IMR-90 (cell line): ENCODE measurements around the gene OR2V2. TPM values are rescaled to one million over a fixed set of nuclear protein-coding genes. Genes with fewer than 3 reads are reported as not detected.
A peak's percentile ranks its signal among the peaks of the same experiment; 100 is the strongest.

Experiments
- ATAC-seq: fragments of 200-7000 bp; cut with Tn5 transposase; 2 replicates; pipeline ENCODE4 v1.9.1; 2020; ENCODE audit warnings: low read depth, mild to moderate bottlenecking, moderate library complexity
- BruUV-seq: library from RNA; stranded (reverse); fragments of 400-500 nt; replicated peaks from 2 replicates; lab custom pipeline; 2021; lab: Mats Ljungman, UMichigan
- CTCF ChIA-PET: fragments of 300-600 bp; formaldehyde crosslinking; extraction: SDS; loops from one replicate; lab custom pipeline; 2021; ENCODE audit warnings: antibody characterized with exemption; lab: Yijun Ruan, JAX
- POLR2A ChIA-PET: fragments of 300-600 bp; sonication (Branson Sonifier 250); formaldehyde crosslinking; loops from one replicate; lab custom pipeline; 2022; ENCODE audit warnings: antibody characterized with exemption; ENCODE audit not compliant: unreplicated experiment; lab: Charles Lee
- DNase-seq: peaks from one replicate; pipeline ENCODE4 v3.0.0; 2013
- H2AFZ ChIP-seq: replicated peaks from 2 replicates; pipeline ENCODE3; 2013; ENCODE audit warnings: low read length, mild to moderate bottlenecking; ENCODE audit not compliant: poor library complexity
- H2AK5ac ChIP-seq: 2 replicates; pipeline ENCODE4 v1.6.1; 2013; ENCODE audit warnings: low read depth, low read length, inconsistent platforms
- H2AK9ac ChIP-seq: replicated peaks from 2 replicates; pipeline ENCODE3; 2013; ENCODE audit warnings: mild to moderate bottlenecking, low read depth, low read length, moderate library complexity; ENCODE audit not compliant: poor library complexity
- H2BK120ac ChIP-seq: 2 replicates; pipeline ENCODE4 v1.6.1; 2013; ENCODE audit warnings: low read depth, low read length, inconsistent platforms
- H2BK15ac ChIP-seq: 3 replicates; pipeline ENCODE4 v1.6.1; 2013; ENCODE audit warnings: low read depth, low read length, inconsistent platforms
- H2BK20ac ChIP-seq: 2 replicates; pipeline ENCODE4 v1.6.1; 2013; ENCODE audit warnings: low read depth, mild to moderate bottlenecking, inconsistent platforms, low read length, moderate library complexity
- H2BK5ac ChIP-seq: 2 replicates; pipeline ENCODE4 v1.6.1; 2013; ENCODE audit warnings: mild to moderate bottlenecking, low read depth, low read length, inconsistent platforms; ENCODE audit not compliant: poor library complexity, severe bottlenecking
- H3K14ac ChIP-seq: replicated peaks from 2 replicates; pipeline ENCODE4 v1.6.1; 2013; ENCODE audit warnings: low read depth, low read length, inconsistent platforms
- H3K18ac ChIP-seq: 2 replicates; pipeline ENCODE4 v1.6.1; 2013; ENCODE audit warnings: low read depth, low read length, control low read depth
- H3K23ac ChIP-seq: 2 replicates; pipeline ENCODE4 v1.6.1; 2013; ENCODE audit warnings: low read depth, low read length, inconsistent platforms
- H3K27ac ChIP-seq: 2 replicates; pipeline ENCODE4 v1.5.1; 2013; ENCODE audit warnings: mild to moderate bottlenecking, control low read depth, low read length; ENCODE audit not compliant: insufficient read depth
- H3K27me3 ChIP-seq: 2 replicates; pipeline ENCODE4 v1.6.1; 2013; ENCODE audit warnings: low read length; ENCODE audit not compliant: control insufficient read depth, insufficient read depth
- H3K36me3 ChIP-seq: 2 replicates; pipeline ENCODE4 v1.6.1; 2013; ENCODE audit warnings: low read length, mixed read lengths; ENCODE audit not compliant: control insufficient read depth, insufficient read depth
- H3K4ac ChIP-seq: 2 replicates; pipeline ENCODE4 v1.6.1; 2013; ENCODE audit warnings: low read depth, low read length, inconsistent platforms
- H3K4me1 ChIP-seq: 2 replicates; pipeline ENCODE4 v1.6.1; 2013; ENCODE audit warnings: low read length, mixed read lengths; ENCODE audit not compliant: control insufficient read depth, insufficient read depth
- H3K4me2 ChIP-seq: 2 replicates; pipeline ENCODE4 v1.6.1; 2013; ENCODE audit warnings: low read depth, mild to moderate bottlenecking, control low read depth, low read length, moderate library complexity
- H3K4me3 ChIP-seq: 2 replicates; pipeline ENCODE4 v1.5.1; 2013; ENCODE audit warnings: low read depth, mild to moderate bottlenecking, control low read depth, low read length, moderate library complexity; ENCODE audit not compliant: insufficient read depth
- H3K56ac ChIP-seq: 2 replicates; pipeline ENCODE4 v1.6.1; 2013; ENCODE audit warnings: low read length, inconsistent platforms; ENCODE audit not compliant: insufficient read depth; ENCODE audit errors: extremely low read depth
- H3K79me1 ChIP-seq, 2 experiments: 2 replicates each; pipeline ENCODE4 v1.6.1; 2013; ENCODE audit warnings: low read length in 2 of 2, inconsistent platforms in 1 of 2, low read depth in 1 of 2
- H3K9ac ChIP-seq: 2 replicates; pipeline ENCODE4 v1.6.1; 2013; ENCODE audit warnings: low read depth, low read length, control low read depth
- H3K9me1 ChIP-seq: 2 replicates; pipeline ENCODE4 v1.6.1; 2013; ENCODE audit warnings: low read length, inconsistent platforms; ENCODE audit not compliant: insufficient read depth
- H3K9me3 ChIP-seq: 2 replicates; pipeline ENCODE4 v1.6.1; 2013; ENCODE audit warnings: low read length; ENCODE audit not compliant: control insufficient read depth, insufficient read depth
- H4K20me1 ChIP-seq: 2 replicates; pipeline ENCODE4 v1.6.1; 2013; ENCODE audit warnings: low read length, inconsistent platforms; ENCODE audit not compliant: insufficient read depth
- H4K5ac ChIP-seq: 2 replicates; pipeline ENCODE4 v1.6.1; 2013; ENCODE audit warnings: mild to moderate bottlenecking, low read depth, low read length, control low read depth
- H4K8ac ChIP-seq, 2 experiments: 2 replicates each; pipeline ENCODE4 v1.6.1; 2013; ENCODE audit warnings: low read depth in 2 of 2, low read length in 2 of 2, control low read depth in 1 of 2, inconsistent platforms in 1 of 2
- H4K91ac ChIP-seq: 2 replicates; pipeline ENCODE4 v1.6.1; 2013; ENCODE audit warnings: low read depth, low read length, inconsistent platforms; ENCODE audit not compliant: insufficient read depth
- CTCF ChIP-seq: conservative IDR thresholded peaks from 2 replicates; pipeline ENCODE4 v1.5.1; 2012; ENCODE audit warnings: mild to moderate bottlenecking, low read depth, low read length, improper control_type of control experiment
- FOS ChIP-seq: fragments of 150-350 bp; IDR thresholded peaks from 2 replicates; pipeline ENCODE4 v1.6.1; 2016; ENCODE audit warnings: low read depth, low read length
- MAZ ChIP-seq: IDR thresholded peaks from 2 replicates; pipeline ENCODE4 v1.6.1; 2012; ENCODE audit warnings: low read depth, mild to moderate bottlenecking, low read length, improper control_type of control experiment, moderate library complexity, borderline replicate concordance
- NFE2L2 ChIP-seq: fragments of 150-350 bp; IDR thresholded peaks from 2 replicates; pipeline ENCODE4 v1.6.1; 2016; ENCODE audit warnings: low read depth, mild to moderate bottlenecking, low read length
- POLR2A ChIP-seq: IDR thresholded peaks from 2 replicates; pipeline ENCODE4 v1.6.1; 2012; ENCODE audit warnings: mild to moderate bottlenecking, low read depth, low read length
- RCOR1 ChIP-seq: IDR thresholded peaks from 2 replicates; pipeline ENCODE4 v1.6.1; 2012; ENCODE audit warnings: mild to moderate bottlenecking, low read length, improper control_type of control experiment; ENCODE audit not compliant: insufficient replicate concordance
- SMC3 ChIP-seq: fragments of 150-350 bp; IDR thresholded peaks from 2 replicates; pipeline ENCODE4 v1.6.1; 2016; ENCODE audit warnings: low read depth, mild to moderate bottlenecking, antibody characterized with exemption, low read length, moderate library complexity
- WGBS, 2 experiments: methylation state at CpG; one replicate each; pipeline versions ENCODE4 v1.1.5 to v1.1.7; 2013; ENCODE audit warnings: missing lambda C conversion rate in 2 of 2; ENCODE audit not compliant: insufficient read length in 1 of 2; ENCODE audit errors: extremely low coverage in 2 of 2; 5-methylcytosine and 5-hydroxymethylcytosine counted together
- dilution Hi-C: fragments of 300-500 bp; cut with HindIII; formaldehyde crosslinking; loops from one replicate; pipeline ENCODE4 v1.14.3; 2018; ENCODE audit warnings: low sequenced_read_pairs; ENCODE audit not compliant: unreplicated experiment
- in situ Hi-C: fragments of 300-500 bp; cut with MboI; formaldehyde crosslinking; loops from 3 replicates; pipeline ENCODE4 v1.14.3; 2019; ENCODE audit warnings: low sequenced_read_pairs, inconsistent platforms, mixed read lengths
- intact Hi-C: fragments of 100-400 bp; cut with micrococcal nuclease; formaldehyde crosslinking; loops from 2 replicates; pipeline ENCODE4 v1.10.0; 2022
- polyA plus RNA-seq, 3 experiments: library from polyadenylated mRNA; depleted of rRNA; stranded (reverse); fragments of >200 nt; gene quantifications; 2 replicates each; pipeline ENCODE4 v1.2.3, GENCODE V29; 2012; ENCODE audit warnings: low replicate concordance in 1 of 3
- total RNA-seq: library from RNA; depleted of rRNA; stranded (reverse); fragments of >200 nt; gene quantifications from 2 replicates; pipeline ENCODE4 v1.2.3, GENCODE V29; 2012

OR2V2 gene
- total and polyA plus RNA-seq, 2 of the 4 experiments (the other 2 are of a cell fraction), result not detected

GRCh38 chr5:181120761-181121160 is 26.6 kb upstream of the OR2V2 start:
- in situ Hi-C loops (no loop called here), dilution Hi-C loops (no loop called here), intact Hi-C loops (no loop called here)
- H3K9me3 ChIP-seq, result peaks cover 3% of the 10 kb centered on the region; the same call in 1 of the 2 replicates
- no peak for ATAC-seq
- no peak for TF ChIP-seq MAZ
- no peak for TF ChIP-seq SMC3
- TF ChIP-seq RCOR1, result no peak
- no peak for TF ChIP-seq POLR2A
- TF ChIP-seq NFE2L2, result no peak
- no peak for TF ChIP-seq FOS
- TF ChIP-seq CTCF, result no peak
- H4K8ac ChIP-seq, result no peak overlapping the region
- H3K23ac ChIP-seq, result no peak overlapping the region
- H3K4me2 ChIP-seq, result no peak overlapping the region
- H3K18ac ChIP-seq, result no peak overlapping the region; the same call in 1 of the 2 replicates
- no peaks in the 10 kb centered on the region for H3K9me1 ChIP-seq
- no peak for DNase-seq
- no peak overlapping the region for H2AK5ac ChIP-seq
- no peak overlapping the region for H2BK5ac ChIP-seq
- H3K79me1 ChIP-seq, result no peaks in the 10 kb centered on the region
- no peak overlapping the region for H4K5ac ChIP-seq
- no peak overlapping the region for H2BK20ac ChIP-seq
- no peaks in the 10 kb centered on the region for H4K20me1 ChIP-seq
- H3K14ac ChIP-seq, result no peak overlapping the region
- no peak overlapping the region for H4K91ac ChIP-seq
- H3K4me3 ChIP-seq, result no peak overlapping the region
- H3K4me1 ChIP-seq, result no peaks in the 10 kb centered on the region
- ChIA-PET POLR2A (no interaction called here), CTCF (interaction anchor here (0.8 kb wide), 1 partner anchor 38 kb away, joined by 3 read pairs; no protein-coding TSS in a partner anchor)
- no peaks in the 10 kb centered on the region for H3K27me3 ChIP-seq
- BruUV-seq, result no TSS peak
- peak overlapping the region; percentile 23; the same call in 1 of the 2 replicates for H2BK120ac ChIP-seq
- H3K27ac ChIP-seq, result no peak overlapping the region
- H3K4ac ChIP-seq, result no peak overlapping the region
- H3K36me3 ChIP-seq, result no peaks in the 10 kb centered on the region
- H3K56ac ChIP-seq, result no peak overlapping the region
- WGBS, 2 experiments, result 90% methylated on average over 2 of the region's 5 CpGs; no CpG with 5 or more reads in 1 of the 2 experiments
- no peak overlapping the region for H2AK9ac ChIP-seq
- peak overlapping the region; percentile 33 for H2AFZ ChIP-seq
- H2BK15ac ChIP-seq, result no peak overlapping the region
- H3K9ac ChIP-seq, result no peak overlapping the region
